Motor neuron (in vitro differentiated cells): ENCODE results near the gene KDF1. TPM values are rescaled to one million over a fixed set of nuclear protein-coding genes. Genes with fewer than 3 reads are reported as not detected.

Experiments
- total RNA-seq, 8 experiments: library from RNA; unstranded; fragments of 300-600 nt; gene quantifications; 2 replicates each; pipeline versions ENCODE4 v1.2.3 to v1.2.4, GENCODE V29; 2022

The KDF1 gene
- total RNA-seq, 8 experiments from 2014 or later, result 0.16 to 0.71 (median 0.27) TPM; not detected in 2

Other genes starting within 250 kb of the KDF1 start
- 10 to 100 TPM in 6 of 8 experiments, 1 to 10 TPM in 2; 8.2 to 26.7 (median 10.3) TPM for gene PIGV, start 172.5 kb downstream of the KDF1 start, total RNA-seq
- gene ZDHHC18, start 133.8 kb downstream of the KDF1 start, total RNA-seq, result 10 to 100 TPM in 5 of 8 experiments, 1 to 10 TPM in 3; 5.0 to 25.3 (median 13.4) TPM
- gene SFN, start 97.3 kb downstream of the KDF1 start, total RNA-seq, result 1 to 10 TPM in 2 of 8 experiments, under 1 TPM in 5, not detected in 1; 0.16 to 1.3 (median 0.75) TPM
- gene GPN2, start 70.2 kb downstream of the KDF1 start, total RNA-seq, result 10 to 100 TPM; 11.5 to 39.5 (median 15.8) TPM
- 10 to 100 TPM in 7 of 8 experiments, 1 to 10 TPM in 1; 8.6 to 26.2 (median 11.8) TPM for gene GPATCH3, start 60.0 kb downstream of the KDF1 start, total RNA-seq
- gene NR0B2, start 46.5 kb downstream of the KDF1 start, total RNA-seq, result under 1 TPM in 1 of 8 experiments, not detected in 7; 0.24 TPM
- gene NUDC, start 38.7 kb downstream of the KDF1 start, total RNA-seq, result 100 to 1,000 TPM in 2 of 8 experiments, 10 to 100 TPM in 6; 63.9 to 122 (median 79.8) TPM
- gene TRNP1, start 33.2 kb upstream of the KDF1 start, total RNA-seq, result 10 to 100 TPM in 4 of 8 experiments, 1 to 10 TPM in 4; 4.5 to 32.1 (median 15.9) TPM
- gene TENT5B, start 52.4 kb upstream of the KDF1 start, total RNA-seq, result 10 to 100 TPM in 2 of 8 experiments, 1 to 10 TPM in 4, under 1 TPM in 2; 0.60 to 41.3 (median 1.4) TPM
- 10 to 100 TPM in 4 of 8 experiments, 1 to 10 TPM in 4; 4.2 to 39.5 (median 10.7) TPM for gene SLC9A1, start 194.7 kb upstream of the KDF1 start, total RNA-seq